ENCODE data around the gene MXD1. TPM values are rescaled to one million over a fixed set of nuclear protein-coding genes. Genes with fewer than 3 reads are reported as not detected.

Gene MXD1
- total and polyA plus RNA-seq, 2 of the 4 experiments (the other 2 are of a cell fraction): 2.0 to 3.7 TPM

- WGBS, 2 experiments (ENCODE audit: extremely low coverage in 2 of 2, insufficient read length in 1 of 2): 0% methylated on average over 31 of the region's 56 CpGs; no CpG with 5 or more reads in 1 of the 2 experiments
- Histone ChIP-seq H3K4me3 (ENCODE audit: insufficient read depth, low read depth, low read length) (peak overlapping the region; percentile 50), H3K36me3 (ENCODE audit: control insufficient read depth, insufficient read depth, low read length) (no peaks in the 10 kb centered on the region), H3K79me1 (ENCODE audit: low read depth in 1 of 2, low read length in 2 of 2) (peaks cover 3 to 21% of the 10 kb centered on the region in 2 experiments; a peak in 3 of 4 replicates), H3K9me3 (ENCODE audit: control insufficient read depth, insufficient read depth, low read length) (no peaks in the 10 kb centered on the region), H2AFZ (replicated peaks; ENCODE audit: low read length, poor library complexity) (peak overlapping the region; percentile 92), H3K27ac (ENCODE audit: insufficient read depth, low read length) (peak overlapping the region; percentile 69), H4K5ac (ENCODE audit: low read depth, low read length) (no peak overlapping the region), H2AK9ac (replicated peaks; ENCODE audit: low read depth, low read length, poor library complexity) (peak overlapping the region; percentile 83), H3K56ac (ENCODE audit: extremely low read depth, insufficient read depth, low read length) (peak overlapping the region; percentile 90; the same call in 1 of the 2 replicates), H3K23ac (ENCODE audit: low read depth, low read length) (peak overlapping the region; percentile 33), H4K20me1 (ENCODE audit: insufficient read depth, low read length) (no peaks in the 10 kb centered on the region), H3K9ac (ENCODE audit: low read depth, low read length) (peak overlapping the region; percentile 61), H2AK5ac (ENCODE audit: low read depth, low read length) (peak overlapping the region; percentile 10; the same call in 1 of the 2 replicates), H2BK120ac (ENCODE audit: low read depth, low read length) (peak overlapping the region; percentile 32; the same call in 1 of the 2 replicates), H2BK5ac (ENCODE audit: low read depth, low read length, poor library complexity, severe bottlenecking) (peak overlapping the region; percentile 58), H3K4me1 (ENCODE audit: control insufficient read depth, insufficient read depth, low read length) (no peaks in the 10 kb centered on the region; the same call in 1 of the 2 replicates), H4K8ac (ENCODE audit: low read depth in 2 of 2, low read length in 2 of 2) (peak overlapping the region; percentile 64 to 84), H3K9me1 (ENCODE audit: insufficient read depth, low read length) (no peaks in the 10 kb centered on the region), H3K27me3 (ENCODE audit: control insufficient read depth, insufficient read depth, low read length) (no peaks in the 10 kb centered on the region), H3K18ac (ENCODE audit: low read depth, low read length) (no peak overlapping the region; the same call in 1 of the 2 replicates), H3K14ac (replicated peaks; ENCODE audit: low read depth, low read length) (peak overlapping the region; percentile 77), H4K91ac (ENCODE audit: insufficient read depth, low read depth, low read length) (peak overlapping the region; percentile 84), H3K4me2 (ENCODE audit: low read depth, low read length) (peak overlapping the region; percentile 58), H3K4ac (ENCODE audit: low read depth, low read length) (peak overlapping the region; percentile 85), H2BK15ac (ENCODE audit: low read depth, low read length) (no peak overlapping the region), H2BK20ac (ENCODE audit: low read depth, low read length) (no peak overlapping the region)
- BruUV-seq (replicated peaks): no TSS peak
- intact Hi-C loops (cut with micrococcal nuclease) (loop anchor here (1.0 to 5.0 kb wide), 5 partner anchors 156 to 388 kb away; partner anchors contain the start of genes FAM136A and PCBP1), dilution Hi-C loops (cut with HindIII; ENCODE audit: low sequenced_read_pairs, unreplicated experiment) (no loop called here), in situ Hi-C loops (cut with MboI; ENCODE audit: low sequenced_read_pairs) (loop anchor here (25.0 kb wide), 1 partner anchor 323 kb away; the partner anchor contains the start of gene TIA1)
- DNase-seq: peak; percentile 100
- ChIA-PET CTCF (interaction anchor here (1.1 to 1.9 kb wide), 3 partner anchors 157 to 229 kb away, joined by 4 to 8 read pairs (median 7); no protein-coding TSS in a partner anchor), POLR2A (ENCODE audit: unreplicated experiment) (interaction anchor here (0.5 to 1.5 kb wide), 10 partner anchors 11 to 228 kb away, joined by 3 to 7 read pairs (median 3); no protein-coding TSS in a partner anchor)
- ATAC-seq (ENCODE audit: low read depth): peak; percentile 92
- TF ChIP-seq MAFK (IDR thresholded peaks at IDR 0.05; ENCODE audit: low read depth, low read length): no peak; the same call in 1 of the 2 replicates
- TF ChIP-seq MXI1 (IDR thresholded peaks at IDR 0.05; ENCODE audit: borderline replicate concordance, low read depth, low read length): peak; percentile 91
- TF ChIP-seq, protein P1, sequence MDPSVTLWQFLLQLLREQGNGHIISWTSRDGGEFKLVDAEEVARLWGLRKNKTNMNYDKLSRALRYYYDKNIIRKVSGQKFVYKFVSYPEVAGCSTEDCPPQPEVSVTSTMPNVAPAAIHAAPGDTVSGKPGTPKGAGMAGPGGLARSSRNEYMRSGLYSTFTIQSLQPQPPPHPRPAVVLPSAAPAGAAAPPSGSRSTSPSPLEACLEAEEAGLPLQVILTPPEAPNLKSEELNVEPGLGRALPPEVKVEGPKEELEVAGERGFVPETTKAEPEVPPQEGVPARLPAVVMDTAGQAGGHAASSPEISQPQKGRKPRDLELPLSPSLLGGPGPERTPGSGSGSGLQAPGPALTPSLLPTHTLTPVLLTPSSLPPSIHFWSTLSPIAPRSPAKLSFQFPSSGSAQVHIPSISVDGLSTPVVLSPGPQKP (IDR thresholded peaks at IDR 0.05; ENCODE audit: borderline replicate concordance, low read depth, low read length): no peak
- peak; percentile 51 for TF ChIP-seq BHLHE40 (IDR thresholded peaks at IDR 0.05; ENCODE audit: low read depth, low read length)
- peak; percentile 48; the same call in 1 of the 2 replicates for TF ChIP-seq FOS (IDR thresholded peaks at IDR 0.05; ENCODE audit: low read depth, low read length)
- TF ChIP-seq CEBPB (IDR thresholded peaks at IDR 0.05; ENCODE audit: low read depth, low read length): peak; percentile 74
- peak; percentile 63 for TF ChIP-seq POLR2A (IDR thresholded peaks at IDR 0.05; ENCODE audit: low read depth, low read length)
- TF ChIP-seq USF2 (IDR thresholded peaks at IDR 0.05; ENCODE audit: low read depth, low read length): peak; percentile 70
- no peak; the same call in 1 of the 2 replicates for TF ChIP-seq SMC3 (IDR thresholded peaks at IDR 0.05; ENCODE audit: low read depth, low read length)
- TF ChIP-seq RFX5 (IDR thresholded peaks at IDR 0.05; ENCODE audit: low read depth, low read length): peak; percentile 97
Observed at GRCh38 chr2:69914164-69914949, 552 bp upstream of the MXD1 start.
